Stimulated activated CD8-positive, alpha-beta memory T cell treated with anti-CD3 and anti-CD28 coated beads, Interleukin-4, amount 100 ng/mL, for 4 hours (primary cell): ENCODE measurements around the gene MYH2.

Experiments
- DNase-seq, 2 donors: peaks; one replicate each; pipeline ENCODE4 v3.0.0-alpha.2; 2020; ENCODE audit warnings: low read depth in 2 of 2, low spot score in 1 of 2

MYH2 gene

DNA sequence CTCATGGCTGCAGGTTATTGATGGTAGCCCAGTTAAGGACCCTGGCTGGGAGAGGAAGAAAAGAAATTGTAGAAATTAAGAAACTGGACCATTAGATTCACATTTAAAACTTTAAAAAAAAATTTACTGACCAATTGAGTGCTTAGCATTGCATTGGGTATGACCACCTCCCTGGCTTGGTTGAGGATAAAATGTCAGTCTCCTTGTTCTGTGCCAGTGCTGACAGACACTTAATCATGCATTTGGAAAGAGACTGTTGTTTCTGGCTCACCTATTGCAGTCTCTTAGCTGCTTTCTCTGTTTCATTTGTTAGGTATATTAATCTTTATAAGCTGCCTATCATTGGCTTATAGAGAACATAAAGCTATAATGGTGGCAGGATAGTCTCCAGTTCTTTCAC lies 32.8 kb downstream of the MYH2 start:
- no peak for DNase-seq

DNA sequence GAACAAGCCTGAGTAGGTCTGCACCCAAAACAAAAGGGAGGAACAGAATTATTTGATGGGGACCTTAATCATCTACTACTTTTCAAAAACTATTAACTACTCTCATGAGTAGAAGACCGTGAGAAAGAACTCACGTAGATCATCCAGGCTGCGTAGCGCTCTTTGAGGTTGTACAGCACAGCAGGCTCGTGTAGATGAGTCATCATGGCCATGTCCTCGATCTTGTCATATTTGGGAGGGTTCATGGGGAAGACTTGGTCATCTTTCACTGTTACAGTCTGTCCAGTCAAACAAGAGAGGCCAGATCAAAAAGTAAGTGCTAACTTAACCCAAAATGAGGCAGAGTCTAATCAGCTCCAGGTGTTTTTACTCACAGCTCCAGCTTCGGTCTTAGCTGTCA lies 33.4 kb downstream of the MYH2 start:
- DNase-seq = no peak

GRCh38 chr17:10513299-10514067 lies 36.0 kb downstream of the MYH2 start:
- DNase-seq = no peak

- DNase-seq = no peak
These were observed 36.6 kb downstream of the MYH2 start for GRCh38 chr17:10512856-10513255.

DNA sequence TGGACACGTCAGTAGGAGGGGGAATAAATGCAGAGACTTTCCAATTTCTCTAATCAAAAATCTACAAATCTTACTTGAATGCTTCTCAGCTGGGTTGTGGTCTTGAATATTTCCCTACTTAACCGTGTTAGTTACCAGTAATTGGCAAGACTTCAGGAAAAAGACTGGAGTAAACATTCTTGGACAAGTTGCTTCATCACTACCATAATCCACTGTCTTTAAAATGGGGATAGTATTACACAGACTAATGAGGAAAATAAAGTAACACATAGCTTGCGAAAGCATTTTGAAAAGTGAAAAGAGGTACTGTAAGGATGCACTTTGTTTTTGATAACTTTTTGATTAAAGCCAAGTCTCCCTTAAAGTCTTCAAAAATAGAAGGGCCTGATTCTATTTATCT lies 49.5 kb downstream of the MYH2 start:
- DNase-seq = no peak

- DNase-seq = no peak
These were observed 57.5 kb downstream of the MYH2 start for GRCh38 chr17:10492004-10492403.

DNA sequence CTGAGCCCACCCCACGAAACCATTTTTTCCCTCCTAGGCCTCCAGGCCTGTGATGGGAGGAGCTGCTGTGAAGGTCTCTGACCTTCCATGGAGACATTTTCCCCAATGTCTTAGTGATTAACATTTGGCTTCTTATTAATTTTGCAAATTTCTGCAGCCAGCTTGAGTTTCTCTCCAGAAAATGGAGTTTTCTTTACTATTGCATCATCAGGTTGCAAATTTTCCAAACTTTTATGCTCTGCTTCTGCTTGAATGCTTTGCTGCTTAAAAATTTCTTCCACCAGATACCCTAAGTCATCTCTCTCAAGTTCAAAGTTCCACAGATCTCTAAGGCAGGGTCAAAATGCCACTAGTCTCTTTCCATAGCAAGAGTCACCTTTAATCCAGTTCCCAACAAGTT lies 67.2 kb downstream of the MYH2 start:
- DNase-seq = no peak

GRCh38 chr17:10477701-10478100 lies 71.8 kb downstream of the MYH2 start:
- DNase-seq = no peak

- no peak for DNase-seq
These were observed 74.9 kb downstream of the MYH2 start for GRCh38 chr17:10474536-10474935.

GRCh38 chr17:10471858-10472257 lies 77.6 kb downstream of the MYH2 start:
- no peak for DNase-seq
